ENCODE measurements around the gene CHD6.

CHD6 gene

GRCh38 chr20:41412324-41413120 is 205.7 kb downstream of the CHD6 start:
- Histone ChIP-seq H3K9me3 (ENCODE audit: control insufficient read depth, insufficient read depth, low read length) (no peaks in the 10 kb centered on the region), H3K36me3 (ENCODE audit: insufficient read depth, low read length) (peaks cover 20% of the 10 kb centered on the region), H3K9ac (ENCODE audit: low read depth, low read length) (no peak overlapping the region), H3K4me1 (ENCODE audit: insufficient read depth, low read length) (no peaks in the 10 kb centered on the region)

GRCh38 chr20:41411391-41411847 is 206.8 kb downstream of the CHD6 start:
- Histone ChIP-seq H3K9ac (ENCODE audit: low read depth, low read length) (no peak overlapping the region), H3K36me3 (ENCODE audit: insufficient read depth, low read length) (peaks cover 20% of the 10 kb centered on the region), H3K9me3 (ENCODE audit: control insufficient read depth, insufficient read depth, low read length) (no peaks in the 10 kb centered on the region), H3K4me1 (ENCODE audit: insufficient read depth, low read length) (no peaks in the 10 kb centered on the region)

GRCh38 chr20:41408986-41409385 is 209.2 kb downstream of the CHD6 start:
- Histone ChIP-seq H3K4me1 (ENCODE audit: insufficient read depth, low read length) (no peaks in the 10 kb centered on the region), H3K36me3 (ENCODE audit: insufficient read depth, low read length) (peaks cover 10% of the 10 kb centered on the region), H3K9ac (ENCODE audit: low read depth, low read length) (no peak overlapping the region), H3K9me3 (ENCODE audit: control insufficient read depth, insufficient read depth, low read length) (no peaks in the 10 kb centered on the region)

GRCh38 chr20:41408156-41408794 is 209.9 kb downstream of the CHD6 start:
- no peaks in the 10 kb centered on the region for H3K4me1 ChIP-seq (ENCODE audit: insufficient read depth, low read length)
- peaks cover 10% of the 10 kb centered on the region for H3K36me3 ChIP-seq (ENCODE audit: insufficient read depth, low read length)
- H3K9ac ChIP-seq (ENCODE audit: low read depth, low read length), result no peak overlapping the region
- H3K9me3 ChIP-seq (ENCODE audit: control insufficient read depth, insufficient read depth, low read length), result no peaks in the 10 kb centered on the region

- no peak overlapping the region for H3K9ac ChIP-seq (ENCODE audit: low read depth, low read length)
- H3K9me3 ChIP-seq (ENCODE audit: control insufficient read depth, insufficient read depth, low read length), result no peaks in the 10 kb centered on the region
- no peaks in the 10 kb centered on the region for H3K4me1 ChIP-seq (ENCODE audit: insufficient read depth, low read length)
- H3K36me3 ChIP-seq (ENCODE audit: insufficient read depth, low read length), result peaks cover 10% of the 10 kb centered on the region
These were observed 210.6 kb downstream of the CHD6 start for GRCh38 chr20:41407607-41408006.

GRCh38 chr20:41406896-41407444 is 211.2 kb downstream of the CHD6 start:
- Histone ChIP-seq H3K36me3 (ENCODE audit: insufficient read depth, low read length) (peaks cover 10% of the 10 kb centered on the region), H3K4me1 (ENCODE audit: insufficient read depth, low read length) (peaks cover 2% of the 10 kb centered on the region; the same call in 1 of the 2 replicates), H3K9ac (ENCODE audit: low read depth, low read length) (no peak overlapping the region), H3K9me3 (ENCODE audit: control insufficient read depth, insufficient read depth, low read length) (no peaks in the 10 kb centered on the region)

- Histone ChIP-seq H3K4me1 (ENCODE audit: insufficient read depth, low read length) (peaks cover 4% of the 10 kb centered on the region; the same call in 1 of the 2 replicates), H3K9me3 (ENCODE audit: control insufficient read depth, insufficient read depth, low read length) (no peaks in the 10 kb centered on the region), H3K9ac (ENCODE audit: low read depth, low read length) (no peak overlapping the region), H3K36me3 (ENCODE audit: insufficient read depth, low read length) (peaks cover 10% of the 10 kb centered on the region)
These were observed 211.8 kb downstream of the CHD6 start for GRCh38 chr20:41406353-41406752.

GRCh38 chr20:41405436-41405835 is 212.7 kb downstream of the CHD6 start:
- H3K4me1 ChIP-seq (ENCODE audit: insufficient read depth, low read length), result peaks cover 4% of the 10 kb centered on the region; the same call in 1 of the 2 replicates
- H3K9ac ChIP-seq (ENCODE audit: low read depth, low read length), result no peak overlapping the region
- no peaks in the 10 kb centered on the region for H3K9me3 ChIP-seq (ENCODE audit: control insufficient read depth, insufficient read depth, low read length)
- peaks cover 10% of the 10 kb centered on the region for H3K36me3 ChIP-seq (ENCODE audit: insufficient read depth, low read length)

GRCh38 chr20:41403604-41404003 is 214.6 kb downstream of the CHD6 start:
- Histone ChIP-seq H3K9ac (ENCODE audit: low read depth, low read length) (no peak overlapping the region), H3K4me1 (ENCODE audit: insufficient read depth, low read length) (peaks cover 4% of the 10 kb centered on the region; the same call in 1 of the 2 replicates), H3K9me3 (ENCODE audit: control insufficient read depth, insufficient read depth, low read length) (no peaks in the 10 kb centered on the region), H3K36me3 (ENCODE audit: insufficient read depth, low read length) (peaks cover 6% of the 10 kb centered on the region; the same call in 1 of the 2 replicates)

GRCh38 chr20:41398408-41398807 is 219.8 kb downstream of the CHD6 start:
- H3K9ac ChIP-seq (ENCODE audit: low read depth, low read length), result no peak overlapping the region
- H3K4me1 ChIP-seq (ENCODE audit: insufficient read depth, low read length), result peaks cover 14% of the 10 kb centered on the region; the same call in 1 of the 2 replicates
- no peaks in the 10 kb centered on the region for H3K9me3 ChIP-seq (ENCODE audit: control insufficient read depth, insufficient read depth, low read length)
- H3K36me3 ChIP-seq (ENCODE audit: insufficient read depth, low read length), result no peaks in the 10 kb centered on the region

GRCh38 chr20:41395667-41396664 is 222.2 kb downstream of the CHD6 start:
- no peak overlapping the region for H3K9ac ChIP-seq (ENCODE audit: low read depth, low read length)
- H3K4me1 ChIP-seq (ENCODE audit: insufficient read depth, low read length), result peaks cover 14% of the 10 kb centered on the region; the same call in 1 of the 2 replicates
- H3K36me3 ChIP-seq (ENCODE audit: insufficient read depth, low read length), result no peaks in the 10 kb centered on the region
- H3K9me3 ChIP-seq (ENCODE audit: control insufficient read depth, insufficient read depth, low read length), result no peaks in the 10 kb centered on the region

GRCh38 chr20:41394931-41395666 is 223.1 kb downstream of the CHD6 start:
- Histone ChIP-seq H3K4me1 (ENCODE audit: insufficient read depth, low read length) (peaks cover 14% of the 10 kb centered on the region; the same call in 1 of the 2 replicates), H3K9ac (ENCODE audit: low read depth, low read length) (no peak overlapping the region), H3K36me3 (ENCODE audit: insufficient read depth, low read length) (no peaks in the 10 kb centered on the region), H3K9me3 (ENCODE audit: control insufficient read depth, insufficient read depth, low read length) (no peaks in the 10 kb centered on the region)

GRCh38 chr20:41394081-41394480 is 224.1 kb downstream of the CHD6 start:
- Histone ChIP-seq H3K9ac (ENCODE audit: low read depth, low read length) (no peak overlapping the region), H3K9me3 (ENCODE audit: control insufficient read depth, insufficient read depth, low read length) (no peaks in the 10 kb centered on the region), H3K4me1 (ENCODE audit: insufficient read depth, low read length) (peaks cover 14% of the 10 kb centered on the region; the same call in 1 of the 2 replicates), H3K36me3 (ENCODE audit: insufficient read depth, low read length) (no peaks in the 10 kb centered on the region)
